GM18511 (cell line): ENCODE measurements around the gene COASY.
"Not testable (repeated sequence)": the region's sequence is repeated elsewhere in the genome, so short reads cannot be mapped to it uniquely, and the experiment has no call there.

Experiments used
- ATAC-seq: cut with Tn5 transposase; IDR thresholded peaks from one replicate; pipeline ENCODE4 v1.9.1; 2021; ENCODE audit warnings: mild to moderate bottlenecking, moderate library complexity; ENCODE audit not compliant: unreplicated experiment

The COASY gene

DNA sequence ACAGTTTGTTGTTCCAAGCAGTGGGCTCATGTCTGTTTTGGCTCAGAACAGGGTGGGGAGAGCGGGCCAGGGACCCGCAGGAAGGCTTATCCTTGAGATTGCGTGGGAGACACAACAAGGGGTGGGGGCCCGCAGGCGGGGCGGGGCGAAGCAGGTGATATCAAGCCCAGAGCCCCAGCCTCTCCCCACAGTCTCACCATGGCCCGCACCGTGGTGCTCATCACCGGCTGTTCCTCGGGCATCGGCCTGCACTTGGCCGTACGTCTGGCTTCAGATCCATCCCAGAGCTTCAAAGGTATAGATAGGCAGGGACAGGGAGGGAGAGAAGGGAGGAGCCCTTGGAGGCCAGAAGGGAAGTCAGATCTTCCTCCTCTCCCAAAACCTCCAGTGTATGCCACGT is 9.2 kb upstream of the COASY start, which contains the start of gene HSD17B1:
TSS of gene HSD17B1 (plus strand) at position 188 of the 400 bp plus-strand sequence. CDS start at position 199, 11 bp downstream.
- not testable (repeated sequence) for ATAC-seq

DNA sequence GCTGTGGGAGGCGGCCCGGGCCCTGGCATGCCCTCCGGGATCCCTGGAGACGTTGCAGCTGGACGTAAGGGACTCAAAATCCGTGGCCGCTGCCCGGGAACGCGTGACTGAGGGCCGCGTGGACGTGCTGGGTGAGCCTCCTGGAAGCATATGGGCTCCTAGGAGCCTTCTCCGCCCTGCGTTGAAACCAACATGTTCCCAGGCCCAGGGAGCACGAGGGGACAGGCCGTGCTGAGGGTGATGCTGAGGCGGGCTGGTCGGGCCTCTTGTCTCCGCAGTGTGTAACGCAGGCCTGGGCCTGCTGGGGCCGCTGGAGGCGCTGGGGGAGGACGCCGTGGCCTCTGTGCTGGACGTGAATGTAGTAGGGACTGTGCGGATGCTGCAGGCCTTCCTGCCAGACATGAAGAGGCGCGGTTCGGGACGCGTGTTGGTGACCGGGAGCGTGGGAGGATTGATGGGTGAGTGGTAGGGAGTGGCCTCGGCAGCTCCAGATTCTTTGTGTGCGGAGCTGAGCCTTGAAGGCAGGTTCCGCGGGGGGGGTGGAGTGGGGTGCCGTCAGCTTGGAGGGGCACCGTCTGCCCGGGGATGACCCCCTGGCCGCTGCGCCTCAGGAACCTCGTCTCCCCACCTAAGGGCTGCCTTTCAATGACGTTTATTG is 8.7 kb upstream of the COASY start:
- ATAC-seq = no peak

- no peak for ATAC-seq
Measured at GRCh38 chr17:42553866-42554249, 8.1 kb upstream of the COASY start.

GRCh38 chr17:42554250-42555121 is 7.5 kb upstream of the COASY start:
- peak; percentile 89 for ATAC-seq

DNA sequence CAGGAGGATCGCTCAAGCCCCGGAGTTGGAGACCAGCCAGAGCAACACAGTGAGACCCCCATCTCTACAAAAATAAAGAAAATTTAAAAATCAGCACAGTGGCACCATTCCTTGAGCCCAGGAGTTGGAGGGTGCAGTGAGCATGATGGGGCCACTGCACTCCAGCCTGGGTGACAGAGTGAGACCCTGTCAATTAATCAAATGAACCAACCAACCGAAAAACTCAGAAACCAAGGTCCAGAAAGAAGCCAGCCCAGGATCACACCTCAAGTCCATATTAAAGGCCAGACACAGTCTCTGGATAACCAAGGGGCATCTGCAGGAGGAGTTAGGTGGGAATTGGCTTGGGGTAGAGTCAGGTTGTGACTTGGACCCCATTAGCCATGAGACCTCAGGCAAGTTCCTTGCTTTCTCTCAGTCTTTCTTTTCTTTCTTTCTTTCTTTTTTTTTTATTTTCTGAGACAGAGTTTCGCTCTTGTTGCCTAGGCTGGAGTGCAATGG is 6.8 kb upstream of the COASY start:
- no peak for ATAC-seq

DNA sequence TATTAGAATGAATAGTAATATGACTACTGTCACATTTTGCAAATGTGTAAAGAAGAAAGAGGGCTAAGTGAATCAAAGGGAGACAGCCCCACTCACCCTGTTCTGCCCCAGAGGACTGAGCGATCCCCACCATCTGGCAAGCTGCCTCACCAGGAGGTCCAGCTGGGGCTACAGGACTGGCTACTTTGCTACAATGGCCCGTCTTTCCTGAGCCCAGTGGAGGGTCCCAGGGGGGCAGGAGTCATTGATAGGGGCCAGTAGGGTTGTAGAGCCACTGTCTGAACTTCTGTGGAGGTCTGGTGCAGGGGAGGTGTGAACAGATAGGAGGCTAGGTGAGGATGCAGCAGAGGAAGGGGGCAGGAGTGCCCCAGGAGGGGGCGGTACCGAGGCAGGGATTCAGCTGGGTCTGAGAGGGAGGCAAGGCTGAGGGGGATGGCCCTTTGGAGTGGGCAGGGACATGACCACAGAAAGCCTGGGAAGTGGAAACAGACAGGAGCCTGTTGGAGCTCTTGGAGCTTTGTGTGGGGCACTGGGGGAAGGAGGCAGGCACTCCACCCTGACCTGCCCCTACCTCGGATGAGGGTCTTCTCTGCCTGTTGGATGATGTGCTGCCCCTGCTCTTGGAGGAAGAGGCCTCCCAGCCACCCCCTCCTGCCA is 5.9 kb upstream of the COASY start:
- ATAC-seq = not testable (repeated sequence)

DNA sequence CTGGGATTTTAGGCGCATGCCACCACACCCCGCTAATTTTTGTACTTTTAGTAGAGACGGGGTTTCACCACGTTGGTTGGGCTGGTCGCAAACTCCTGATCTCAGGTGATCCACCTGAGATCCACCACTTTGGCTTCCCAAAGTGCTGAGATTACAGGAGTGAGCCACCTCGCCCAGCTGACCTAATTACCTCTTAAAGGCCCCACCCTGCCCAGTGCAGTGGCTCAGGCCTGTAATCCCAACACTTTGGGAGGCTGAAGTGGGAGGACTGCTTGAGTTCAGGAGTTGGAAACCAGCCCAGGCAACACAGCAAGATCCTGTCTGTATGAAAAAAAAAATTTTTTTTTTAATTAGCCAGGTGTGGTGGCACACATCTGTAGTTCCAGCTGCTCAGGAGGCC is 2.9 kb upstream of the COASY start:
- no peak for ATAC-seq

DNA sequence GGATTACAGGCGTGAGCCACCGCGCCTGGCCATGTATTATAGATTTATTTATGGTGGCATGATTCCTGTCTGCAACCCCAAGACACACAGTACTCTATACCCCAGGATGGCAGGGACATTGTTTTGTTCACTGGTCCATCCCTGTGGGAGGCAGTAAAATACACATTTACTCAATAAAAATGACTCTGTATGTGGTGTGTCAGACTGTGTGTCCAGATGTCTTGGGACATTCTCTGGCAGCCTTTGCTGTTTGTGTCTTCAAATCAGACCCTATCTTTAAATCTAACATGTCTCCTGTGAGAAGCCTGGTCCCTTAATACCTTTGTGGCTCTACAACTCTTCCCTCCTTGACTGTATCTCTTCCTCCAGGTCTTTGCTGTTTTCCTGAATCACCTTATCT is 1.7 kb upstream of the COASY start:
- ATAC-seq = no peak

DNA sequence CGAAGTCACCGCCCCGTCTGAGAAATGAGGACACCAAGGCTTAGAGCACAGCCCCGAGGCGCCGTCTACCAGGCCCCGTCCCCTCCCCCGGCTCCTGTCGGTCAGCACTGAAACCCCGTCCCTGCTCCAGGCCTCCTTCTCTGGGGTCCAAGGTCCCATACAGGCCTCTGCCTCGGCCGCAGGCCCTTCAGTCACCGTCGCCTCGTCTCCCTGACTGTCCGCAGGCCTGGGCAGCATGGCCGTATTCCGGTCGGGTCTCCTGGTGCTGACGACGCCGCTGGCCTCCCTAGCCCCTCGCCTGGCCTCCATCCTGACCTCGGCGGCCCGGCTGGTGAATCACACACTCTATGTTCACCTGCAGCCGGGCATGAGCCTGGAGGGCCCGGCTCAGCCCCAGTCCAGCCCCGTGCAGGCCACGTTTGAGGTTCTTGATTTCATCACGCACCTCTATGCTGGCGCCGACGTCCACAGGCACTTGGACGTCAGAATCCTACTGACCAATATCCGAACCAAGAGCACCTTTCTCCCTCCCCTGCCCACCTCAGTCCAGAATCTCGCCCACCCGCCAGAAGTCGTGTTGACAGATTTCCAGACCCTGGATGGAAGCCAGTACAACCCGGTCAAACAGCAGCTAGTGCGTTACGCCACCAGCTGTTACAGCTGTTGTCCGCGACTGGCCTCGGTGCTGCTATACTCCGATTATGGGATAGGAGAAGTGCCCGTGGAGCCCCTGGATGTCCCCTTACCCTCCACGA is 617 bp downstream of the COASY start:
- ATAC-seq = no peak

DNA sequence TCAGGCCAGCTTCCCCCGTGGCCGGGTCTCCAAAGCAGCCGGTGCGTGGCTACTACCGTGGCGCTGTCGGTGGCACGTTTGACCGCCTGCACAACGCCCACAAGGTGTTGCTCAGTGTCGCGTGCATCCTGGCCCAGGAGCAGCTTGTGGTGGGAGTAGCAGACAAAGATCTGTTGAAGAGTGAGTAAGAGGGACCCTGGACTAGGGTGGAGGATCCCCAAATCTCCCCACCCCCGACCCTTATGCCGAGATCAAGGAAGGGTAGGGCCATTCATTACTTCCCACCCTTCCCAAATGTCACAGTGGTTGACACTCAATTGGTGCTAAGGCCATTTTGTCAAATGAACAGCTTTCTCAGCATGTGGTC is 1.2 kb downstream of the COASY start:
- no peak for ATAC-seq

DNA sequence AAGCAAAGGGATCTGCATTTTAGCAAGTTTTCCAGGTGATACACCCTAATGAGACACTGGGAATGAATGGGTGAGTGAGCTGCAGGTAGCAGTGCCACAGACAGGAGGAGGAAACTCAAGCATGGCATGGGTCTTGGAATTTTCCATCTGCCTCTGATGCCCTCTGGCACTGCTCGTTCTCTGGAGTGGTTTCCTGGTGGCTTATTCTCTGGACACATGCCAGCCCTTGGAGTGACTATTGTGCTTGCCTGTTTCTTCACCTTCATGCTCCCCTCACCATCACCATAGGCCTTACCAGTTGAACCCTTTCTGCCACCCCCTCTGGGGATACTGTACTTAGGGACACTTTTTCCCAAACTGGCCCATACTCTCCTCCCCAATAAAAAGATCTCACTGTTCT is 1.6 kb downstream of the COASY start:
- ATAC-seq = no peak

- no peak for ATAC-seq
Measured at GRCh38 chr17:42563950-42564349, 2.0 kb downstream of the COASY start.

GRCh38 chr17:42564815-42565522 is 3.0 kb downstream of the COASY start:
- no peak for ATAC-seq

GRCh38 chr17:42565523-42566214 is 3.7 kb downstream of the COASY start:
- no peak for ATAC-seq

GRCh38 chr17:42566215-42566882 is 4.4 kb downstream of the COASY start:
- no peak for ATAC-seq

- ATAC-seq = no peak
Measured at GRCh38 chr17:42566883-42567573, 5.1 kb downstream of the COASY start, which contains the start of gene MLX. Gene MLX, plus strand, starts transcription at chr17:42567100. Its CDS starts 25 bp downstream, at chr17:42567125.

DNA sequence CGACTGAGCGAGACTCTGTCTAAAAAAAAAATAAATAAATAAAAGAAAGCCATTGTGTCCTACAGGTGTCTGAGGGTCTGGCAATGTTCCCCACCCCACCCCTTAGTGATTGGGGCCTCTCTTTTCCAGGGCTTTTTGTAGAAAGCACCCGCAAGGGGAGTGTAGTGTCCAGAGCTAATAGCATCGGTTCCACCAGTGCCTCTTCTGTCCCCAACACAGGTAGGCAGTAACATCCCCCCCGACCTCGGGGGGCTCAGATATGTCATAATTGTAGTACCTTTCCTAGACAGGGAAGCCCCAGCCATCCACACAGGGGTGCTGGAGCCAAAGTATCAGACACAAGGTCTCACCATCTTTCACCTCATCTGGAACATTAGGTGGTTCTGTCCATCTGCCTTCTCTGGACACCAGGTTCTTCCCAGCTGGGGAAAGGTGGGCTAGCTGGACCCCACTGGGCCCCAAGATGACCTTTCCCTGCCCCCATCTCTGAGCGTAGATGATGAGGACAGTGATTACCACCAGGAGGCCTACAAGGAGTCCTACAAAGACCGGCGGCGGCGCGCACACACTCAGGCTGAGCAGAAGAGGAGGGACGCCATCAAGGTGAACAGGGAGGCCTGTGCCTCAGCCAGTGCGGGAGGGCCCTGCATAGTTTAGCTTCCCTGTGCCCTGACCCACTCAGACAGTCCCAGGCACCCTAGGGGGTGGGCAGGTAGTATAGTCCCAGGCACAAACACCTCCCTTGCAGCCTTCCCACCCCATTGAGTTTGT is 6.6 kb downstream of the COASY start:
- no peak for ATAC-seq
